IMR-90 (cell line): Measurements from ENCODE around the gene MASTL.

ENCODE experiments used
- BHLHE40 ChIP-seq: fragments of 150-350 bp; IDR thresholded peaks from 2 replicates; pipeline ENCODE4 v1.6.1; 2016; ENCODE audit warnings: mild to moderate bottlenecking, low read depth, low read length
- CTCF ChIP-seq: conservative IDR thresholded peaks from 2 replicates; pipeline ENCODE4 v1.5.1; 2012; ENCODE audit warnings: mild to moderate bottlenecking, low read depth, low read length, improper control_type of control experiment
- ELK1 ChIP-seq: fragments of 150-350 bp; IDR thresholded peaks from 2 replicates; pipeline ENCODE4 v1.6.1; 2016; ENCODE audit warnings: low read depth, mild to moderate bottlenecking, low read length, moderate library complexity, borderline replicate concordance
- FOS ChIP-seq: fragments of 150-350 bp; IDR thresholded peaks from 2 replicates; pipeline ENCODE4 v1.6.1; 2016; ENCODE audit warnings: low read depth, low read length
- MAFK ChIP-seq: IDR thresholded peaks from 2 replicates; pipeline ENCODE4 v1.6.1; 2012; ENCODE audit warnings: low read depth, low read length, improper control_type of control experiment
- POLR2A ChIP-seq: IDR thresholded peaks from 2 replicates; pipeline ENCODE4 v1.6.1; 2012; ENCODE audit warnings: mild to moderate bottlenecking, low read depth, low read length
- RAD21 ChIP-seq: IDR thresholded peaks from 2 replicates; pipeline ENCODE4 v1.6.1; 2012; ENCODE audit warnings: low read length, improper control_type of control experiment
- RFX5 ChIP-seq: IDR thresholded peaks from 2 replicates; pipeline ENCODE4 v1.8.0; 2012; ENCODE audit warnings: low read depth, mild to moderate bottlenecking, low read length, moderate library complexity
- USF2 ChIP-seq: fragments of 150-350 bp; IDR thresholded peaks from 2 replicates; pipeline ENCODE4 v1.6.1; 2017; ENCODE audit warnings: mild to moderate bottlenecking, antibody characterized with exemption, low read length, low read depth

- no peak for TF ChIP-seq CTCF
- TF ChIP-seq POLR2A, result no peak
- no peak for TF ChIP-seq MAFK
- TF ChIP-seq BHLHE40, result no peak
- TF ChIP-seq ELK1, result no peak
- TF ChIP-seq USF2, result no peak
- no peak for TF ChIP-seq FOS
- no peak for TF ChIP-seq RAD21
- no peak for TF ChIP-seq RFX5
Observed at GRCh38 chr10:27147701-27148100, 7.5 kb upstream of the MASTL start.
